ENCODE results near the gene FAM50B. TPM values are rescaled to one million over a fixed set of nuclear protein-coding genes. Genes with fewer than 3 reads are reported as not detected.

The FAM50B gene
- total RNA-seq, 1 donor from 2014 or later = 0.70 TPM

DNA sequence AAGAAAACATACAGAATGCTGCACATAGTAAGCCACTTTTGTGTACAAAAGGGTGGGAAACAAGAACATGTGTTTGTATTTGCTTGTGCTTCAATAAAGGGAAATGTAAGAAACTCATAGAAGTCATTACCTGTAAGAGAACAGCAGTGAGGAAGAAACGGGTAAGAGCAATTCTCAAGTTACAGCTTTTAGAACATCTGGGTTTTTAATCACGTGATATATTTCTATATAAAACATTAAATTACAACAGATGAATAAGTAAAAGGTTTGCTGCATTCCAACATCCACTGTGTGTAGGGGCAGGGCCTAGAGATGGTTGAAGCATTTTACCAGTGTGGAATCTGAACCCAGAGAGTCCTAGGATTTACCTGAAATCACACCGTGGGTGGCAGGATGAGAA, 36.6 kb upstream of the FAM50B start:
- H3K27ac Mint-ChIP-seq (ENCODE audit: unreplicated experiment) = no peak overlapping the region
- no peaks in the 10 kb centered on the region for H3K9me3 Mint-ChIP-seq (ENCODE audit: unreplicated experiment)
- H3K36me3 Mint-ChIP-seq (ENCODE audit: unreplicated experiment) = no peaks in the 10 kb centered on the region
- DNase-seq (ENCODE audit: extremely low spot score, unreplicated experiment) = no peak
- H3K27me3 Mint-ChIP-seq (ENCODE audit: unreplicated experiment) = no peaks in the 10 kb centered on the region
- H3K4me1 Mint-ChIP-seq (ENCODE audit: unreplicated experiment) = peaks cover 66% of the 10 kb centered on the region
- no peak overlapping the region for H3K4me3 Mint-ChIP-seq (ENCODE audit: unreplicated experiment)
- TF ChIP-seq, protein P1, sequence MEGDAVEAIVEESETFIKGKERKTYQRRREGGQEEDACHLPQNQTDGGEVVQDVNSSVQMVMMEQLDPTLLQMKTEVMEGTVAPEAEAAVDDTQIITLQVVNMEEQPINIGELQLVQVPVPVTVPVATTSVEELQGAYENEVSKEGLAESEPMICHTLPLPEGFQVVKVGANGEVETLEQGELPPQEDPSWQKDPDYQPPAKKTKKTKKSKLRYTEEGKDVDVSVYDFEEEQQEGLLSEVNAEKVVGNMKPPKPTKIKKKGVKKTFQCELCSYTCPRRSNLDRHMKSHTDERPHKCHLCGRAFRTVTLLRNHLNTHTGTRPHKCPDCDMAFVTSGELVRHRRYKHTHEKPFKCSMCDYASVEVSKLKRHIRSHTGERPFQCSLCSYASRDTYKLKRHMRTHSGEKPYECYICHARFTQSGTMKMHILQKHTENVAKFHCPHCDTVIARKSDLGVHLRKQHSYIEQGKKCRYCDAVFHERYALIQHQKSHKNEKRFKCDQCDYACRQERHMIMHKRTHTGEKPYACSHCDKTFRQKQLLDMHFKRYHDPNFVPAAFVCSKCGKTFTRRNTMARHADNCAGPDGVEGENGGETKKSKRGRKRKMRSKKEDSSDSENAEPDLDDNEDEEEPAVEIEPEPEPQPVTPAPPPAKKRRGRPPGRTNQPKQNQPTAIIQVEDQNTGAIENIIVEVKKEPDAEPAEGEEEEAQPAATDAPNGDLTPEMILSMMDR (IDR thresholded peaks at IDR 0.05) = no peak

DNA sequence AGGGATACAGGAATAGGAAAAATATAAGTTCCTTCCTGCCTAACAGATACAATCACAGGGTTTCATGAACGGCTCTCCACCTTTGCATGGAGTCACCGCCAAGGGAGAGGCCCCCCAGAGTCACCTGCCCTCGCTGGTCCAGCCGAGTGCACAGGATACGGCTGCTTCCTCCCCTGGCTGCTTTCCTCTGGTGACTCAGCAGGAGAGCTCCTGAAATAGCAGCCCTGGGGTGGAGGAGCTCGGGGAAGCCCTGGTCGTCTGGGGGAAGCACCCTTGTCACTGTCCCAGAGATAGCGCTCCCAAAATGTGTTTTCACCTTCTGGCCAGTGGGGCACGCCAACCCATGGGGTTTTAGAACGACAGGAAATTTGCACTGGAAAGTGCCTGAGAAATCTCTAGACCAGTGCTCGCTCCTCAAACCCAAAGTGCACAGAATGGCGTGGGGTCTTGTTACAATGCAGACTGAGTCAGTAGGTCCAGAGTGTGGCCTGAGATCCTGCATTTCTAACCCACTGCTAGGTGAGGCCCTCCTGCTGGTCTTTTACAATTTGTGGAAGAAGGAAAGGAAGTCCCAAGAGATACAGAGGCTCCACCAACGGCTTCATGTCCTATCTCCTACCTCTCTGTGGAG, 35.9 kb upstream of the FAM50B start:
- Mint-ChIP-seq H3K9me3 (ENCODE audit: unreplicated experiment) (no peaks in the 10 kb centered on the region), H3K4me1 (ENCODE audit: unreplicated experiment) (peaks cover 59% of the 10 kb centered on the region), H3K36me3 (ENCODE audit: unreplicated experiment) (no peaks in the 10 kb centered on the region), H3K27me3 (ENCODE audit: unreplicated experiment) (no peaks in the 10 kb centered on the region), H3K27ac (ENCODE audit: unreplicated experiment) (no peak overlapping the region), H3K4me3 (ENCODE audit: unreplicated experiment) (no peak overlapping the region)
- DNase-seq (ENCODE audit: extremely low spot score, unreplicated experiment) = no peak
- TF ChIP-seq, protein P1 (IDR thresholded peaks at IDR 0.05) = no peak

DNA sequence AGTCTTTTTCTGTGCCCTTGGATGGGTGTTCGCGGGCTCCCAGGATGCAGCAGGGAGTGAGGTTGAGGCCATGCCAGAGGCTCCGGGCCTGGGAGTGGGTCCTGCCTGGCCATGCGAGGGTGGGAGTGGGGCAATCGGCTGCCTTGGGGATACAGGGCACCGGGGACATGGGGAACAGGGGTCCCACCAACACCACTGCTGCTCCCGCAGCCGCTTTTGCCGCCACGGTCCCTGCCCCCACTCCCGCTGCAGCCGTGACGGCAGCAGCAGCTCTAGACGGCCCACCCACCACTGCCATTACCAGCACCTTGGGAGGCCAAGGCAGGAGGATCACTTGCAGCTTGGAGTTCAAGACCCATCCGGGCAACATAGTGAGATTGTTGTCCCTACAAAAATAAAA, 35.3 kb upstream of the FAM50B start:
- H3K4me3 Mint-ChIP-seq (ENCODE audit: unreplicated experiment) = no peak overlapping the region
- no peak for DNase-seq (ENCODE audit: extremely low spot score, unreplicated experiment)
- no peaks in the 10 kb centered on the region for H3K27me3 Mint-ChIP-seq (ENCODE audit: unreplicated experiment)
- H3K4me1 Mint-ChIP-seq (ENCODE audit: unreplicated experiment) = peaks cover 59% of the 10 kb centered on the region
- TF ChIP-seq, protein P1 (IDR thresholded peaks at IDR 0.05) = no peak
- H3K27ac Mint-ChIP-seq (ENCODE audit: unreplicated experiment) = no peak overlapping the region
- H3K9me3 Mint-ChIP-seq (ENCODE audit: unreplicated experiment) = no peaks in the 10 kb centered on the region
- no peaks in the 10 kb centered on the region for H3K36me3 Mint-ChIP-seq (ENCODE audit: unreplicated experiment)

DNA sequence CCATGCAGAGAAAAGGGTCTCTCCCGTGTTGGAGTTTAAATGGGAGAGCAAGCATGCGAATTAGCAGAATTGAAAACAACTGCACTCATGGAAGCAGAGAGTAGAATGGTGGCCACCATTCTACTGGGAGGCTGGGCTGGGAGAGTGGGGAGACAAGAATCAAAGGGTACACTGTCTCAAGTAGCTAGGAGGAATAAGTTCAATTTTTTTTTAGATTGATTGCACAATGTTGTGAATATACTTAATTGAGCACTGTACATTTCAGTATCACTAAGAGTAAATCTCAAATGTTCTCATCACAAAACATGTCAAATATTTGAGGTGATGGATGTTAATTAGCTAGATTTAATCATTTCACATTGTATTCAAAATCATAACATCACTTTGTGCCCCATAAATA, 34.6 kb upstream of the FAM50B start:
- H3K9me3 Mint-ChIP-seq (ENCODE audit: unreplicated experiment) = no peaks in the 10 kb centered on the region
- DNase-seq (ENCODE audit: extremely low spot score, unreplicated experiment) = no peak
- no peak overlapping the region for H3K27ac Mint-ChIP-seq (ENCODE audit: unreplicated experiment)
- H3K36me3 Mint-ChIP-seq (ENCODE audit: unreplicated experiment) = no peaks in the 10 kb centered on the region
- no peaks in the 10 kb centered on the region for H3K27me3 Mint-ChIP-seq (ENCODE audit: unreplicated experiment)
- peaks cover 61% of the 10 kb centered on the region for H3K4me1 Mint-ChIP-seq (ENCODE audit: unreplicated experiment)
- H3K4me3 Mint-ChIP-seq (ENCODE audit: unreplicated experiment) = no peak overlapping the region
- TF ChIP-seq, protein P1 (IDR thresholded peaks at IDR 0.05) = no peak

DNA sequence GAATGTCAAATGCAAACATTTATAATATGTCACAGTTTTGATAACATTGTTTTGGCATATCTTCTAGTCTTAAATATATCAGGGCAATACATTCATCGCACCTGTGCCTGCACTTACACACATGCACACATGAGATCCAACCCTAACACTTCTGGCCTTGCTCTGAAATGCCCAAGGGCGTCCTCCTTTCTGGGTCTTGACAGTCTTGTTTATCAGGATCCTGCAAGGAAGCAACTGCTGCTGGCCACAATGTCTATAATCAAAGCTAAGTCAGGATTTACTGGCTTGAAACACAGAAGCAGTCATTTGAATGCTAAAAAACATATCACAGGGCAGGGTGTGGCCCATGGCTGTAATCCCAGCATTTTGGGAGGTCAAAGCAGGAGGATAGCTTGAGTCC, 32.9 kb upstream of the FAM50B start:
- H3K9me3 Mint-ChIP-seq (ENCODE audit: unreplicated experiment) = no peaks in the 10 kb centered on the region
- no peak overlapping the region for H3K27ac Mint-ChIP-seq (ENCODE audit: unreplicated experiment)
- H3K4me1 Mint-ChIP-seq (ENCODE audit: unreplicated experiment) = peaks cover 63% of the 10 kb centered on the region
- DNase-seq (ENCODE audit: extremely low spot score, unreplicated experiment) = no peak
- no peak overlapping the region for H3K4me3 Mint-ChIP-seq (ENCODE audit: unreplicated experiment)
- H3K27me3 Mint-ChIP-seq (ENCODE audit: unreplicated experiment) = no peaks in the 10 kb centered on the region
- TF ChIP-seq, protein P1 (IDR thresholded peaks at IDR 0.05) = no peak
- no peaks in the 10 kb centered on the region for H3K36me3 Mint-ChIP-seq (ENCODE audit: unreplicated experiment)

Data from osteocyte (in vitro differentiated cells).